HCT116 (cell line): ENCODE data around the gene SLCO1B3.

Experiments used
- CEBPB ChIP-seq: IDR thresholded peaks from 2 replicates; pipeline ENCODE4 v1.6.1; 2012; ENCODE audit warnings: low read depth
- CTCF ChIP-seq, 3 experiments: fragments of 200-600 bp in 1 of 3; sonication (generic) in 1 of 3; IDR thresholded peaks in 2 of 3; conservative IDR thresholded peaks in 1 of 3; 2 replicates each; pipeline ENCODE4 v1.5.1; 2012 to 2017; ENCODE audit warnings: low read depth in 2 of 3, low read length in 2 of 3, antibody characterized with exemption in 1 of 3, borderline replicate concordance in 1 of 3, control low read depth in 1 of 3, mild to moderate bottlenecking in 1 of 3, mixed read lengths in 1 of 3, mixed run types in 1 of 3, moderate library complexity in 1 of 3; ENCODE audit not compliant: insufficient read depth in 1 of 3
- ELF1 ChIP-seq: IDR thresholded peaks from 2 replicates; pipeline ENCODE4 v1.6.1; 2012; ENCODE audit warnings: low read depth, borderline replicate concordance
- EZH2 ChIP-seq: fragments of 200-600 bp; sonication (generic); IDR thresholded peaks from 2 replicates; pipeline ENCODE4 v1.6.1; 2017; ENCODE audit warnings: antibody characterized with exemption, mixed run types
- MAX ChIP-seq: IDR thresholded peaks from 2 replicates; pipeline ENCODE4 v1.6.1; 2012
- POLR2A ChIP-seq: IDR thresholded peaks from 2 replicates; pipeline ENCODE4 v1.7.0; 2011; ENCODE audit warnings: borderline replicate concordance; ENCODE audit not compliant: insufficient read depth, insufficient read length; ENCODE audit errors: extremely low read depth
- POLR2AphosphoS5 ChIP-seq: IDR thresholded peaks from 2 replicates; pipeline ENCODE4 v1.6.1; 2011; ENCODE audit warnings: mild to moderate bottlenecking, low read depth, low read length, moderate library complexity
- REST ChIP-seq: IDR thresholded peaks from 2 replicates; pipeline ENCODE4 v1.6.1; 2012; ENCODE audit warnings: low read depth
- TCF7L2 ChIP-seq: IDR thresholded peaks from 2 replicates; pipeline ENCODE4 v1.7.0; 2011; ENCODE audit warnings: borderline replicate concordance, inconsistent platforms; ENCODE audit not compliant: insufficient read depth, insufficient read length; ENCODE audit errors: extremely low read depth

GRCh38 chr12:20801035-20801434 lies 9.5 kb upstream of the SLCO1B3 start:
- TF ChIP-seq POLR2AphosphoS5 (no peak), CTCF (IDR thresholded peaks at IDR 0.05 in 2 of 3, conservative IDR thresholded peaks at IDR 0.05 in 1 of 3; ENCODE audit: borderline replicate concordance in 1 of 3, insufficient read depth in 1 of 3, low read depth in 2 of 3, low read length in 2 of 3) (no peak), POLR2A (no peak), TCF7L2 (no peak), EZH2 (no peak), CEBPB (no peak), MAX (no peak), ELF1 (no peak), REST (no peak)
